K562 (cell line): ENCODE results near the gene PEX11B. TPM values are rescaled to one million over a fixed set of nuclear protein-coding genes. Genes with fewer than 3 reads are reported as not detected.

Experiments used
- ATAC-seq: fragments of 200-7000 bp; cut with Tn5 transposase; 3 replicates; pipeline ENCODE4 v1.9.1; 2020; ENCODE audit warnings: moderate library complexity
- BruUV-seq: library from RNA; stranded (reverse); fragments of 400-500 nt; replicated peaks from 2 replicates; lab custom pipeline; 2021; lab: Mats Ljungman, UMichigan
- CTCF ChIA-PET: fragments of 300-600 bp; formaldehyde crosslinking; extraction: SDS; loops from one replicate; lab custom pipeline; 2021; ENCODE audit warnings: low intra/inter-chr PET ratio; lab: Yijun Ruan, JAX
- POLR2A ChIA-PET: fragments of 300-600, 350-650 bp; sonication (Branson Sonifier 250); formaldehyde crosslinking; extraction: SDS; loops from one replicate; lab custom pipeline; 2021; ENCODE audit warnings: antibody characterized with exemption, inconsistent platforms; lab: Yijun Ruan, JAX
- DNase-seq, 4 experiments: peaks; one replicate each; pipeline versions ENCODE4 v3.0.0 to v3.0.0-alpha.2; 2011 to 2018; ENCODE audit warnings: low spot score in 3 of 4, mixed read lengths in 3 of 4; ENCODE audit errors: extremely low read depth in 1 of 4
- FAIRE-seq: peaks from 2 replicates; lab custom pipeline; 2011; peaks lifted over from hg19 to GRCh38; lab: Jason Lieb, UNC
- H2AFZ ChIP-seq: 2 replicates; pipeline ENCODE4 v1.6.0; 2011; ENCODE audit warnings: low read depth, low read length, control low read depth, inconsistent platforms
- H3K27ac ChIP-seq: fragments of 200-600 bp; 3 replicates; pipeline ENCODE4 v1.8.0; 2011; ENCODE audit warnings: low read depth, mild to moderate bottlenecking, control low read depth, inconsistent platforms, low read length, moderate library complexity, mixed read lengths; ENCODE audit errors: extremely low read depth
- H3K27me3 ChIP-seq, 2 experiments: fragments of 300-600 bp in 1 of 2; 2 replicates in 1 of 2; 3 replicates in 1 of 2; pipeline versions ENCODE4 v1.6.0 to v1.8.0; 2011; ENCODE audit warnings: inconsistent platforms in 2 of 2, low read length in 2 of 2, mild to moderate bottlenecking in 1 of 2, mixed read lengths in 1 of 2, moderate library complexity in 1 of 2; ENCODE audit not compliant: control insufficient read depth in 2 of 2, insufficient read depth in 2 of 2
- H3K36me3 ChIP-seq: fragments of 300-600 bp; 3 replicates; pipeline ENCODE4 v1.8.0; 2011; ENCODE audit warnings: mild to moderate bottlenecking, low read length, inconsistent platforms; ENCODE audit not compliant: control insufficient read depth, insufficient read depth
- H3K4me1 ChIP-seq, 2 experiments: fragments of 200-600 bp in 1 of 2; replicated peaks in 1 of 2; 2 replicates in 1 of 2; 3 replicates in 1 of 2; pipeline versions ENCODE4 v1.5.1 to v1.8.0; 2011; ENCODE audit warnings: inconsistent platforms in 2 of 2, low read length in 2 of 2, mild to moderate bottlenecking in 1 of 2, mixed read lengths in 1 of 2, moderate library complexity in 1 of 2; ENCODE audit not compliant: control insufficient read depth in 2 of 2, insufficient read depth in 2 of 2
- H3K4me2 ChIP-seq: 2 replicates; pipeline ENCODE4 v1.6.1; 2011; ENCODE audit warnings: low read length, control low read depth, inconsistent platforms, mixed read lengths; ENCODE audit not compliant: insufficient read depth
- H3K4me3 ChIP-seq: fragments of 200-600 bp; sonication (generic), shearing (Covaris generic); 2 replicates; pipeline ENCODE4 v1.5.1; 2016; ENCODE audit warnings: control low read depth, inconsistent platforms
- H3K79me2 ChIP-seq: fragments of 200-600 bp; 3 replicates; pipeline ENCODE4 v1.8.0; 2011; ENCODE audit warnings: low read length, inconsistent platforms; ENCODE audit not compliant: control insufficient read depth, insufficient read depth
- H3K9ac ChIP-seq, 2 experiments: 2 replicates each; pipeline versions ENCODE4 v1.6.0 to v1.6.1; 2011; ENCODE audit warnings: low read depth in 2 of 2, low read length in 2 of 2, control low read depth in 1 of 2, inconsistent platforms in 1 of 2, mild to moderate bottlenecking in 1 of 2, mixed read lengths in 1 of 2; ENCODE audit not compliant: insufficient read depth in 1 of 2
- H3K9me1 ChIP-seq: one replicate; pipeline ENCODE4 v1.6.0; 2011; ENCODE audit warnings: inconsistent platforms, mild to moderate bottlenecking, low read length, moderate library complexity; ENCODE audit not compliant: control insufficient read depth, insufficient read depth
- H3K9me3 ChIP-seq: replicated peaks from 2 replicates; pipeline ENCODE4 v1.5.1; 2011; ENCODE audit warnings: low read depth, low read length, inconsistent platforms; ENCODE audit not compliant: control insufficient read depth, insufficient read depth
- H4K20me1 ChIP-seq: replicated peaks from 2 replicates; pipeline ENCODE4 v1.6.1; 2011; ENCODE audit warnings: low read length, inconsistent platforms, mixed read lengths; ENCODE audit not compliant: control insufficient read depth, insufficient read depth
- GABPB2 ChIP-seq: fragments of 250-450 bp; sonication (Bioruptor Pico); conservative IDR thresholded peaks from 2 replicates; pipeline ENCODE4 v1.5.1; 2021; ENCODE audit warnings: mild to moderate bottlenecking
- GTF2F1 ChIP-seq: IDR thresholded peaks from 2 replicates; pipeline ENCODE4 v1.6.1; 2011; ENCODE audit warnings: low read depth, low read length, improper control_type of control experiment
- ZNF23 ChIP-seq: fragments of 250-450 bp; sonication (Bioruptor Pico); IDR thresholded peaks from 2 replicates; pipeline ENCODE4 v1.4.0; 2020; ENCODE audit warnings: mild to moderate bottlenecking
- WGBS: fragments of 100-300 bp; shearing (Covaris generic); methylation state at CpG from one replicate; pipeline ENCODE4 v1.1.6; 2016; ENCODE audit warnings: low coverage, mixed read lengths; ENCODE audit not compliant: insufficient coverage; ENCODE audit errors: missing lambda C conversion rate; 5-methylcytosine and 5-hydroxymethylcytosine counted together
- in situ Hi-C: fragments of 300-500 bp; cut with MboI; formaldehyde crosslinking; loops from 4 replicates; pipeline ENCODE4 v1.15.0; 2018; ENCODE audit warnings: inconsistent platforms, mixed read lengths
- intact Hi-C: fragments of 100-400 bp; cut with micrococcal nuclease; formaldehyde crosslinking; loops from 2 replicates; pipeline ENCODE4 v1.14.2; 2022
- polyA plus RNA-seq, 8 experiments: library from polyadenylated mRNA; depleted of rRNA in 4 of 8; stranded (reverse) in 5 of 8; unstranded in 3 of 8; fragments of >200 nt; fragmentation: Nextera tagmentation in 2 of 8; fragmentation: Illumina TruSeq in 1 of 8; extraction: Ambion mirVana in 2 of 8; extraction: Trizol in 1 of 8; gene quantifications; 2 replicates each; pipeline versions ENCODE4 v1.2.1 to v1.2.3, GENCODE V29; 2011 to 2014; ENCODE audit warnings: inconsistent platforms in 1 of 8, missing spikeins in 1 of 8
- total RNA-seq, 7 experiments: library from RNA; depleted of rRNA in 6 of 7; stranded (reverse); fragments of >200 nt in 6 of 7; fragmentation: Illumina TruSeq in 2 of 7; extraction: Trizol in 2 of 7; gene quantifications; 2 replicates each; pipeline versions ENCODE4 v1.2.1 to v1.2.3, GENCODE V29; 2011 to 2021; ENCODE audit warnings: low replicate concordance in 1 of 7
- TF ChIP-seq, protein P1 (sequence below): sonication (generic); formaldehyde crosslinking; IDR thresholded peaks from 2 replicates; pipeline ENCODE4 v1.8.0; 2022; ENCODE audit warnings: missing genetic modification reagents, mild to moderate bottlenecking, borderline replicate concordance
- TF ChIP-seq, protein P2 (sequence below), 2 experiments: fragments of 450-650 bp in 1 of 2; sonication (generic) in 1 of 2; formaldehyde crosslinking in 1 of 2; IDR thresholded peaks; 2 replicates each; pipeline versions ENCODE4 v1.7.1 to v1.9.0; 2016 to 2022; ENCODE audit warnings: inconsistent platforms in 1 of 2, mild to moderate bottlenecking in 1 of 2, missing genetic modification reagents in 1 of 2

The PEX11B gene
- total and polyA plus RNA-seq, 9 of the 15 experiments (the other 6 are each of a cell fraction or from before 2014, with no cell fraction given) = 13.2 to 60.0 (median 21.7) TPM

DNA sequence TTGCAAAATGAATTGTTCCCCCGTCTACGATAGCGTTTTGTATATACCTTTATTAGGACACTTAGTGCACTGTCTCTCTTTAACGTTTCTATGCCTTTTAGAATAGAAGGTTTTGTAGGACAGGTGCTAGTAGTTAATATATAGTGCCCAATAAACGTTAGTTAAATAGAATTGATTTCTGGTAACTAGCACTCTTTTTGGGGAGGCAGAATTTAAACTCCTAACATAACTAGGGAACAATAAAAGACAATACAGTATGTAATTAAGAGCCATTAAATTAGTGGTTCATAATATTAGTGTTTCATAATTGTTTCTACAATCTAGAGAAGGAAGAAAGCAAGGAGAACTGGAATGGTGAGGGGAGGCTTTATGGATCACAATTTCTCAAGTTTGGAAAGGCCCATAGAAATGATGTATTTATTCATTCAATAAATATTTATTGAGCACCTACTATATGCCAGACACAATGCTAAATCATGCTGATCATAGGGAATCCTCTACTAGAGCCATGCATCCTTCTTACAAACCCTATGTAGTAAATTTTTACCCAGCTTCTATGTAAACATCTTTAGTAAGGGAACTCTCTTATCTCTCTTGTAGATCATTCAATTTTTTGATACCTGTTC lies 46.7 kb upstream of the PEX11B start (continued):
- TF ChIP-seq, protein P1, sequence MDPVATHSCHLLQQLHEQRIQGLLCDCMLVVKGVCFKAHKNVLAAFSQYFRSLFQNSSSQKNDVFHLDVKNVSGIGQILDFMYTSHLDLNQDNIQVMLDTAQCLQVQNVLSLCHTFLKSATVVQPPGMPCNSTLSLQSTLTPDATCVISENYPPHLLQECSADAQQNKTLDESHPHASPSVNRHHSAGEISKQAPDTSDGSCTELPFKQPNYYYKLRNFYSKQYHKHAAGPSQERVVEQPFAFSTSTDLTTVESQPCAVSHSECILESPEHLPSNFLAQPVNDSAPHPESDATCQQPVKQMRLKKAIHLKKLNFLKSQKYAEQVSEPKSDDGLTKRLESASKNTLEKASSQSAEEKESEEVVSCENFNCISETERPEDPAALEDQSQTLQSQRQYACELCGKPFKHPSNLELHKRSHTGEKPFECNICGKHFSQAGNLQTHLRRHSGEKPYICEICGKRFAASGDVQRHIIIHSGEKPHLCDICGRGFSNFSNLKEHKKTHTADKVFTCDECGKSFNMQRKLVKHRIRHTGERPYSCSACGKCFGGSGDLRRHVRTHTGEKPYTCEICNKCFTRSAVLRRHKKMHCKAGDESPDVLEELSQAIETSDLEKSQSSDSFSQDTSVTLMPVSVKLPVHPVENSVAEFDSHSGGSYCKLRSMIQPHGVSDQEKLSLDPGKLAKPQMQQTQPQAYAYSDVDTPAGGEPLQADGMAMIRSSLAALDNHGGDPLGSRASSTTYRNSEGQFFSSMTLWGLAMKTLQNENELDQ (CRISPR knock-in tag) = 0 out of 2 replicates have a peak, but pooled peaks have one; percentile 38
- TF ChIP-seq, all 486 proteins: peak for 3

DNA sequence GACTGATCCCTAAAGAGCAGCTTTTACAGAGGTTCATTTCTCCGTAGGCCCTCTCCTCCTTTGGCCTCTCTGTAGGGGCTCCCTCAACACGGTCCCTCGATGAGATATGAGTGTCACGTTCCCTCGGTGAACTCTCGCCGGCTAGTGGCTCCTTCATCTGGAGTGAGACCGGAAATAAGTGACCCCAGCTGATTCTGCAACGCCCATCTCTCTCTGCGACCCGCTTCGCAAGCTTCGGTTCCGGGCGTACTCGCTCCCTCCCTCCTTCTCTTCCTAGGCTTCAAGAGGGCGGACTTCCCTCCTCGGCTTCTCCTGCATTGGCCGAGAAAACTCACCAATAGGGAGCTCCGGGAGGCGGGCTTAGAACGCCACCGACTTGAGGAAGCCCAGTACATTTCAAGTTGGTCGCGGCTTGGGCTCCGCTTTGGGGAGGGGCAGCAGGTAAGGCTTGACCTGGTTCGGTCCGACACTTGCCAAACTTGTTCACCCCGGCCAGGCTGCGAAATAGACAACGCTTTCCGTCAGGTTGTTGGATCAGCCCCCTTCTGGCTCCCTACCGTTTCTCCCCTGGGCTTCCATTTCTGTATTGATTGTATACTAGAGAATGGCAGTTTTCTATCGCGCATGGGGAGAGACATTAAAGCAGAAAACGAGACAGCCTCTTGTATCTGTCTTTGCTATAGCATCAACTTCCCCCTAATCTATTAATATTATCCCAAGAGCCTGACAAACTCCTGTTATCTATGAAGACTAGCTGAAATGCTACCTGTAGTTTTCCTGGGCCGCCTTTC lies 46.0 kb upstream of the PEX11B start, which contains the start of the genes ANKRD34A and POLR3GL:
TSS of gene ANKRD34A (minus strand) at position 248 of the 791 bp plus-strand sequence. CDS start 2,816 bp downstream, outside the sequence.
TSS of gene POLR3GL (plus strand) at position 363 of the 791 bp plus-strand sequence. CDS start 10,176 bp downstream, outside the sequence.
- in situ Hi-C loops (no loop called here), intact Hi-C loops (loop anchor here (1.0 kb wide), 1 partner anchor 15 kb away; no protein-coding TSS in a partner anchor)
- no peaks in the 10 kb centered on the region for H3K36me3 ChIP-seq
- no peaks in the 10 kb centered on the region for H3K9me1 ChIP-seq
- H3K9ac ChIP-seq = peak within 1 kb of the TSS; percentile 88 to 91
- H4K20me1 ChIP-seq = no peaks in the 10 kb centered on the region
- H3K9me3 ChIP-seq = peaks cover 5% of the 10 kb centered on the region; the same call in 1 of the 2 replicates
- H2AFZ ChIP-seq = peak within 1 kb of the TSS; percentile 94
- DNase-seq = peak; percentile 92 to 98 (median 94)
- peaks cover 24% of the 10 kb centered on the region for H3K79me2 ChIP-seq
- under 1% methylated on average over 37 of the region's 37 CpGs for WGBS
- FAIRE-seq = peak; percentile 99
- peak within 1 kb of the TSS; percentile 86 for H3K4me2 ChIP-seq
- no peaks in the 10 kb centered on the region; a peak in 1 of 5 replicates for H3K27me3 ChIP-seq
- ChIA-PET CTCF (no interaction called here), POLR2A (interaction anchor here (0.7 to 4.0 kb wide), 16 partner anchors 10 to 119 kb away, joined by 3 to 50 read pairs (median 6); partner anchors contain the start of genes NUDT17, PEX11B, RBM8A and TXNIP)
- peak; percentile 98 for ATAC-seq
- TSS peak; percentile 90 for BruUV-seq
- H3K27ac ChIP-seq = peak within 1 kb of the TSS; percentile 87
- peaks cover 23 to 36% of the 10 kb centered on the region in 2 experiments; a peak in 4 of 5 replicates for H3K4me1 ChIP-seq
- peak within 1 kb of the TSS; percentile 63 for H3K4me3 ChIP-seq
- TF ChIP-seq, protein P2, sequence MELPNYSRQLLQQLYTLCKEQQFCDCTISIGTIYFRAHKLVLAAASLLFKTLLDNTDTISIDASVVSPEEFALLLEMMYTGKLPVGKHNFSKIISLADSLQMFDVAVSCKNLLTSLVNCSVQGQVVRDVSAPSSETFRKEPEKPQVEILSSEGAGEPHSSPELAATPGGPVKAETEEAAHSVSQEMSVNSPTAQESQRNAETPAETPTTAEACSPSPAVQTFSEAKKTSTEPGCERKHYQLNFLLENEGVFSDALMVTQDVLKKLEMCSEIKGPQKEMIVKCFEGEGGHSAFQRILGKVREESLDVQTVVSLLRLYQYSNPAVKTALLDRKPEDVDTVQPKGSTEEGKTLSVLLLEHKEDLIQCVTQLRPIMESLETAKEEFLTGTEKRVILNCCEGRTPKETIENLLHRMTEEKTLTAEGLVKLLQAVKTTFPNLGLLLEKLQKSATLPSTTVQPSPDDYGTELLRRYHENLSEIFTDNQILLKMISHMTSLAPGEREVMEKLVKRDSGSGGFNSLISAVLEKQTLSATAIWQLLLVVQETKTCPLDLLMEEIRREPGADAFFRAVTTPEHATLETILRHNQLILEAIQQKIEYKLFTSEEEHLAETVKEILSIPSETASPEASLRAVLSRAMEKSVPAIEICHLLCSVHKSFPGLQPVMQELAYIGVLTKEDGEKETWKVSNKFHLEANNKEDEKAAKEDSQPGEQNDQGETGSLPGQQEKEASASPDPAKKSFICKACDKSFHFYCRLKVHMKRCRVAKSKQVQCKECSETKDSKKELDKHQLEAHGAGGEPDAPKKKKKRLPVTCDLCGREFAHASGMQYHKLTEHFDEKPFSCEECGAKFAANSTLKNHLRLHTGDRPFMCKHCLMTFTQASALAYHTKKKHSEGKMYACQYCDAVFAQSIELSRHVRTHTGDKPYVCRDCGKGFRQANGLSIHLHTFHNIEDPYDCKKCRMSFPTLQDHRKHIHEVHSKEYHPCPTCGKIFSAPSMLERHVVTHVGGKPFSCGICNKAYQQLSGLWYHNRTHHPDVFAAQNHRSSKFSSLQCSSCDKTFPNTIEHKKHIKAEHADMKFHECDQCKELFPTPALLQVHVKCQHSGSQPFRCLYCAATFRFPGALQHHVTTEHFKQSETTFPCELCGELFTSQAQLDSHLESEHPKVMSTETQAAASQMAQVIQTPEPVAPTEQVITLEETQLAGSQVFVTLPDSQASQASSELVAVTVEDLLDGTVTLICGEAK (IDR thresholded peaks at IDR 0.05) = peak; percentile 70
- TF ChIP-seq, protein P2 (CRISPR knock-in tag; IDR thresholded peaks at IDR 0.05) = peak; percentile 9; the same call in 1 of the 2 replicates
- TF ChIP-seq GTF2F1 (peak; percentile 79), ZNF23 (CRISPR knock-in tag) (no peak), GABPB2 (CRISPR knock-in tag) (no peak; the same call in 1 of the 2 replicates)
